Measurements from ENCODE around the gene APOD.
"Not testable (repeated sequence)": the region's sequence is repeated elsewhere in the genome, so short reads cannot be mapped to it uniquely, and the experiment has no call there.

The APOD gene

GRCh38 chr3:195617784-195618659 lies 34.3 kb upstream of the APOD start:
- not testable (repeated sequence) for DNase-seq

- DNase-seq = not testable (repeated sequence)
Observed at GRCh38 chr3:195617134-195617533, 33.4 kb upstream of the APOD start.

- DNase-seq = no peak
Observed at GRCh38 chr3:195616681-195617080, 32.9 kb upstream of the APOD start.

DNA sequence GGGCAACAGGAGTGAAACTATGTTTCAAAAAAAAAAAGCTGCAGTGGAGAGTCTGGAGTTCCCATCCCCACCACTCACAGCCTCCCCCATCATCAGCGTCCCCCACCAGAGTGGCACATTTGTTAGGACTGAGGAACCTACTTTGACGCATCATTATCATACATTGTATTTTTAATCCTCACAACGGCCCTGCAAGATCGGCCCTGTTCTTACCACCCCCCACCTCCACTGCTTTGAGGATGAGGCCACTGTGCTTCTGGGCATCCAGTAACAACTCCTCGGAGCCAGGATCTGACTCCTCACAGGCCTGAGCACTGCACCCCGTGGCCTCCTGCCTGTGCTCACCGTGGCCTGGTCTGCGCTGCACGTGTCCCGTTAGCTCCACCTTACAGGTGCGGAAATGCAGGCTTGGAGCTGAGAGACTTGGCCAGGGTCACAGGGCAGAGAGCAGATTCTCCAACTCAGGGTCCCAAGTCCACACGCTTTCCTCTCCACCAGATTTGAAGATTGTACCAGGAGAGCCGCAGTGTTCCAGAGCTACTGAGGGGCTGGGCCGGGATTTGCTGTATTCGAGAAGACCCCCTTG lies 32.3 kb upstream of the APOD start:
- DNase-seq = not testable (repeated sequence)

DNA sequence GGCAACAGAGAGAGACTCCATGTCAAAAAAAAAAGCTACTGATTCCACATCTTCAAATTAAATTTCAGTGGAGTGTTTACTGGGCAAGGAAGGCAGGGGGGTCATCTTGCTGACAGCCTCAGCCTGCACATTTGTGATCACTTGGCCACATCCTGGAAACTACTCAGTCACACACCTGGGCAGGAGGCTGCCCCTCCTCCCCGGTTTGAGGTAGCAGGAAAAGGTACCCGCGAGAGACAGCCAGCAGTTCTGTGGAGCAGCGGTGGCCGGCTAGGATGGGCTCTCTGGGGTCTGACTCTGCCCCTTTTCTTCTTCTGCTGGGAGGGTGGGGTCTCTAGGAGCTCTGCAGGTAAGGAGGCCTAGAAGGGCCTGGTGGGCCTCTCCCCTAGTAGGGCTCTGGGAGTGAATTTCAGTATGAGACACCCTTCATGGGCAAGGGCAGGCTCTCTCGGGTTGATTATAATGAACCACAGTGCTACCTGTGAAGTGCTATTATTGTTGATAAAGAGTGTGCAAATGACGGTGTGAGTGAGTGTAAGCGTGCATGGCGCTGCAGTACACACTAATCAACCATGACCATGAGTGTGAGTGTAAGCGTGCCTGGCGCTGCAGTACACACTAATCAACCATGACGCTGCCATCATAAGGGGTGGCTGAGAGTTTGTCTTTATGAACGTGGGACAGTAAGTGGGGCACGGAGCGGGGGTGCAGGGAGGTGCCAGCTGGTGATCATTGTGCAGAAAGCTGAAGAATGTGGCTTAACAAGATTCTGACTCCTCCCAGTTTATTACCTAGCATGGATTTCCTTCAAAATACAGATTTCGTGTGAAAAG lies 31.1 kb upstream of the APOD start:
- DNase-seq = peak; percentile 31

GRCh38 chr3:195613468-195614069 lies 29.8 kb upstream of the APOD start:
- no peak for DNase-seq

- DNase-seq = no peak
Observed at GRCh38 chr3:195612075-195612800, 28.5 kb upstream of the APOD start.

DNA sequence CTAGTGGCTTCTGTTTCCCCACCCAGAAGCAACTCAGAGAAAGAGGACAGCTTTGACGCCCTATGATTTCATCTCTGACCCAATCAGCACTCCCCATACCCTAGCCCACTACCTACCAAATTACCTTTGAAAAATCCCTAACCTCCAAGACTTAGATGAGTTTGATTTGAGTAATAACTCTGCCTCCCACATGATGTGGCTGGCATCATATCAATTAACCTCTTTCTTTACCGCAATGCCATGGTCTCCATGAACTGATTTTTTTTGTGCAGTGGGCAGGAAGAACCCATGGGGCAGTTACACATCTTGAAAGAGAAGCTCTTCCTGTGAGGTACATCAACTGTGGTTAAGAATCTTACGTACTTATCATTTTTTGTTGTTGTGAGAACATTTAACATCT lies 25.5 kb upstream of the APOD start:
- DNase-seq = no peak

- not testable (repeated sequence) for DNase-seq
Observed at GRCh38 chr3:195601785-195602184, 18.0 kb upstream of the APOD start.

- DNase-seq = no peak
Observed at GRCh38 chr3:195601382-195601781, 17.6 kb upstream of the APOD start.

GRCh38 chr3:195599926-195600325 lies 16.2 kb upstream of the APOD start:
- not testable (repeated sequence) for DNase-seq

DNA sequence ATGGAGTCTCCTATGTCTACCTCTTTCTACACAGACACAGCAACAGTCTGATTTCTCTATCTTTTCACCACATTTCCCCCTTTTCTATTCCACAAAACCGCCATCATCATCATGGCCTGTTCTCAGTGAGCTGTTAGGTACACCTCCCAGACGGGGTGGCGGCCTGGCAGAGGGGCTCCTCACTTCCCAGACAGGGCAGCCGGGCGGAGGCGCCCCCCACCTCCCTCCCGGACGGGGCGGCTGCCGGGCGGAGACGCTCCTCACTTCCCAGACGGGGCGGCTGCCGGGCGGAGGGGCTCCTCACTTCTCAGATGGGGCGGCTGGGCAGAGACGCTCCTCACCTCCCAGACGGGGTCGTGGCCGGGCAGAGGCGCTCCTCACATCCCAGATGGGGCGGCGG lies 15.8 kb upstream of the APOD start:
- not testable (repeated sequence) for DNase-seq

- DNase-seq = no peak
Observed at GRCh38 chr3:195597848-195598247, 14.1 kb upstream of the APOD start.

DNA sequence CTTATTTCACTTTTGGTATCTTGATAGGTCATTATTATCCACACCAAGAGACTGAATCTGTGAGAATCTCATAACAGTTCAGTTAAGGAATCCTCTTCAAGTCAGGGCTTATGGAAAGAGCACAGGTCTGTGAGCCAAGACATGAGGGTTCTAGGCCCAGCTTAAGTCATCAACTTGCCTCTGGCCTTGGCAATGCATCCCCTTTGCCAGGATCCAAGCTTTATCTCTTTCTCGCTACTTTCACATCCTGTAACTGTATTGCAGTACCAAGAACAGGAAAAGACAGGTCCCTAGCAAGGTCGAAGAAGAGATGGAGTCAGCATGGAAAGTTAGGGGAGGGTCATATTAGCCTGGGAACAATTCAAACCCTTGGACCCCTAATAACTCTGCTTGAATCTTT lies 13.5 kb upstream of the APOD start:
- DNase-seq = no peak

GRCh38 chr3:195596765-195597171 lies 13.0 kb upstream of the APOD start:
- DNase-seq = no peak

- no peak for DNase-seq
Observed at GRCh38 chr3:195595785-195596531, 12.2 kb upstream of the APOD start.

GRCh38 chr3:195591852-195592251 lies 8.1 kb upstream of the APOD start:
- no peak for DNase-seq

- no peak for DNase-seq
Observed at GRCh38 chr3:195591220-195591619, 7.5 kb upstream of the APOD start.

DNA sequence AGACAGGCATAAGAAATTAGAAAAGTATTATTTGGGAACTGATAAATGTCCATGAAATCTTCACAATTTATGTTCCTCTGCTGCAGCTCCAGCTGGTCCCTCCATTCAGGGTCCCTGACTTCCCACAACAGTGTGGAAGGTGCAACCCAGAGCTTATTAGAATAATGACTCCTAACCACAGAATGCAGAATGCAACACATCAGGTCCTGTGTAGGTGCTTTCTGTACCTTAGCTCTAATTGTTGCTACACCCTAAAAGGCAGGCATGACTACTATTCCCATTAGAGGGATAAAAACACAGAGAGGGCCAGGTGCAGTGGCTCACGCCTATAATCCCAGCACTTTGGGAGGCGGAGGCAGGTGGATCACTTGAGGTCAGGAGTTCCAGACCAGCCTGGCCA lies 6.6 kb upstream of the APOD start:
- not testable (repeated sequence) for DNase-seq

DNA sequence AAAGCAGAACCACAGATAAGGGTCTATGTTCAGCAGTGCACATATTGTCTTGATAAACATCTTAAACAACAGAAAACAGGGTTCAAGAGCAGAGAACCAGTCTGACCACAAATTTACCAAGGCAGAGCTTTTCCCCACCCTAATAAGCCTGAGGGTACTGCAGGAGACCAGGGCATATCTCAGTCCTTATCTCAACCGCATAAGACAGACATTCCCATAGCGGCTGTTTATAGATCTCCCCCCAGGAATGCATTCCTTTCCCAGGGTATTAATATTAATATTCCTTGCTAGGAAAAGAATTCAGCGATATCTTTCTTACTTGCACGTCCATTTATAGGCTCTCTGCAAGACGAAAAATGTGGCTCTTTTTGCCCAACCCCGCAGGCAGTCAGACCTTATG lies 6.1 kb upstream of the APOD start:
- not testable (repeated sequence) for DNase-seq

DNA sequence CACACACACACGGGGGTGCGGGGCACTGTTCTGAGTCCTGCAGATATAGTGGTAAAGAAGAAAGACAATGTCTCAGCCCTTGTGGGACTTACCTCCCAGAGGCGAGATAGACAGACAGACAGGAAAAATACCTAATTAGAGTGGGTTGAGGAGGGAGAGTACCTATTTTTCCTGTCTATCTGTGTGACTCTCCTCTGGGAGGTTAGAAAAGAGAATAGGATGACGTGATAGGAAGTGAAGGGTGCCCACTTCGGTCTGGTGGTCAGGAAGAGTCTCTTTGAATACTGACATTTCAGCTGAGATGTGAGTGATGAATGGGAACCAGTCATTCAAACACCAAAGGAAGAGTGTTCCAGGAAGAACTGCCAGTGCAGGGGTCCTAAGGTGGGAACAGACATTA lies 4.1 kb upstream of the APOD start:
- no peak for DNase-seq

DNA sequence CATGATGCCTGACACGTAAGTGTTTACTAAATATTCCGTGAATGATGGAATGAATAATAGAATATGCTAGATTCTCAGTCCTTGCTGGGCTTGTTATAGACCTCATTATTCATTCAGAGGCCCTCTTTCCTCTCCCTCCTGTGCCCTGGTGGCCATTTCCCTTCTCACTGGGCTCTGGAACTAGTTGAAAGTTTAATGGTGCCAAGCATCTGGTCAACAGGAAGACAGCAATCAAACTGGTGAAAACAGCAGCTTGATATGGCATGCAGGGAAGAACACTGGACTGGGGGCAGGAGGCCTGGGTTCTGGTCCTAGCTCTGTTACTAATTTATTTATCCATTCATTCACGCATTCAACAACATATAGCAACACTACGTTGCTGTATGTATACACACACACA lies 3.7 kb upstream of the APOD start:
- DNase-seq = no peak

Data from activated T-cell treated with anti-CD3 and anti-CD28 coated beads, Interleukin-2, amount 50 U/mL, for 1 hour (primary cell).